Measurements from ENCODE around the gene PCSK2.

GRCh38 chr20:17471606-17472187 is 244.9 kb downstream of the PCSK2 start:
- TF ChIP-seq CTCF (conservative IDR thresholded peaks at IDR 0.05; ENCODE audit: low read depth, low read length) = no peak
- no peak for TF ChIP-seq EZH2 (IDR thresholded peaks at IDR 0.05; ENCODE audit: borderline replicate concordance, low read depth, low read length, poor library complexity, severe bottlenecking)

Data from A673 (cell line).